GM19328 (cell line): ENCODE measurements around the gene XIRP1.
"Not testable (repeated sequence)": the region's sequence is repeated elsewhere in the genome, so short reads cannot be mapped to it uniquely, and the experiment has no call there.

Experiments used
- ATAC-seq: cut with Tn5 transposase; IDR thresholded peaks from one replicate; pipeline ENCODE4 v1.9.1; 2021; ENCODE audit warnings: mild to moderate bottlenecking, moderate library complexity; ENCODE audit not compliant: unreplicated experiment

The XIRP1 gene

DNA sequence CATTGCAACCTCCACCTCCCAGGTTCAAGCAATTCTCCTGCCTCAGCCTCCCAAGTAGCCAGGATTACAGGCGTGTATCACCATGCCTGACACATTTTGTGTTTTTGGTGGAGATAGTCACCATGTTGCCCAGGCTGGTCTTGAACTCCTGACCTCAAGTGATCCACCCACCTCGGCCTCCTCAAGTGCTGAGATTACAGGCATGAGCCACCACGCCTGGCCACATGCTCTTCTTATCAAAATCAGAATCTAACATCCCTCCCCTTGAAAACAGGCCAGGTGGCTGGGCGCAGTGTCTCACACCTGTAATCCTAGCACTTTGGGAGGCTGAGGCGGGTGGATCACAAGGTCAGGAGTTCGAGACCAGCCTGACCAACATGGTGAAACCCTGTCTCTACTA lies 21.5 kb downstream of the XIRP1 start:
- ATAC-seq = not testable (repeated sequence)

DNA sequence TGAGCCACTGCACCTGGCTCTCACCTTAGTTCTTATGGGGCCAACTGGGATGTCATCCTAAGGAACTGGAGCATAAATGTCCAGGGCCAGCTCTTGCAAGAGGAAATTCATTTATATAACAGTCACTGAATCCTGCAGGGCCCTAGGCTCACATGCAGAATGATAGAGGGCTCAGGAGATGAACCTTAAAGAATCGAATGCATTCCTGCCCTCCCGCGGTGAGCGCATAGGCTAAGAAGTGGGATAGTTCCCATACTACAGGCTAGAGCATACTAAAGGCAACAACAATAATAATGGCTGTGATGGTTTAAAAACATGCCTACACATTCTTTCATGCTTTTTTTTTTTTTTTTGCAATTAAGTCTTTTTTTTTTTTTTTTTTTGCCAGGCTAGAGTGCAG lies 21.9 kb downstream of the XIRP1 start:
- no peak for ATAC-seq

DNA sequence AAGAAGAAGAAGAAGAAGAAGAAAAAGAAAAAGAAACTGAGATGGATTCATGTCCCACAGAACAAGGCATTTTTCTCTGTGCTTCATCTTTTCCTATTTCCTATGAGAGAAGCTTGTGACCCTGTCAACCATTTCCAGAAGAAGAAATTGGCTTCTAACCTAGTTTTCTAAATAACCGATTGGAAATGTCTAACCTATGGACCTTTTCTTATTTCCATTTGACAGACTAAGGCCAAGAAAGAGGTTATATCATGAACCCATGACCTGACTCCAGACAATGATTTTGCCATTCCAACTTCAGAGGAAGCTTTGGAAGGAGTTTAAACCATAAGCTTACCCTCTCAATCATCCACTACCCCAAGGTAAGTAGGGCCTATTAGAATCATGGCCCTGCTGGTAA lies 22.7 kb downstream of the XIRP1 start:
- ATAC-seq = no peak

DNA sequence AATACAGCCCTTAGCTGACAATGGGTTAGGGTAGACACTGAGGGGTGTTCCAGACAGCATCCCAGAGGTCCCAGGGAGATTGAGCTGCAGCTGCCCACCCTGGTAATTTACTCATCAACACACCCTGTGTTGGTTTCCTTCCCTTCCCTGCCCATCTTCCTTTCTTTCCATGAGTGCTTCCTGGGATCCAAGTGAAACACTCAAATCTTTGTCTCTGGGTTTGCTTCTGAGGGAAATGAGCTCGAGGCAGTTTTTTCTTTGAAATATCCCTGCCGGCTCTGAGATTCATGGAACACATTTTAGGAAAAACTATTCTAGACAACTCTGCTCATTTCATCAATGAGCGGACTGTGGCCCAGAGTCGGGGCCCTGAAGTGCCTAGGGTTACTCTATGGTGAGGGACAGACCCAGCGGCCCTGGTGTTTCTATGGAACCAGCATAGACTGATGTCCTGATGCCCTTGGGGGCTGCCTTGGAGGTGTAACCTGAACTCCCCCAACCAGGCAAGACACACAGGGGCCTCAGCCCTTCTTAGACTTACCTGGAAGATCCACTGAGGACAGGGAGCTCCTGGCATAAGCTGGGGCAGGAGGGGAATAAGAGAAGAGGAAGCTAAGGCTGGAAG lies 24.1 kb downstream of the XIRP1 start:
- ATAC-seq = no peak

DNA sequence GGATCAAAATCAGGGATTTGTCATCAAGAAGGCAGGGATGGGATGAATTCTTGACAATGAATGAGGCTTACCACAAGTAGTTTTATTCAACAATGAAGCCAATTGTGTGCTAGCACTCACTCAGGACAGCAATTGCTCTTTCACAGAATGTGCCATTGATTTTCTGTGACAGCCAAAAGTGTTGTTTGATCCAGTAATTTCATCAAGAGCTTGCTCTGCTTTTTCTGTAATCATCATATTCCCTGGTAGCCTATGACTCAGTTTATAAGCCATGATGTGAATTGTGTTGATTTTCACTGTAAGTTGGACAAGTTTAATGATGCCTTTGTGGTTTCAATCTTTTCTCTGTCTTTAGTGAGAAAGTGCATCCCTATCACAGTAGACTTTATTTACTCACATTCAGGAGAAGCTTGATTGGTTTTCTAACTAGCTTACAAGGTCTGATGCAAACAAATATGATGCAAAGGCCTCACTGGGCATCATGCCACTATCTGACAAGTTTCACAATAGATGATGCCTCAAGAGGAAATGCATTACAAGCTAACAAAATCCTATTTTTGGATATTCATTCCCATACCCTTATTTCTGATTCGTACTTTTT lies 25.4 kb downstream of the XIRP1 start:
- no peak for ATAC-seq

DNA sequence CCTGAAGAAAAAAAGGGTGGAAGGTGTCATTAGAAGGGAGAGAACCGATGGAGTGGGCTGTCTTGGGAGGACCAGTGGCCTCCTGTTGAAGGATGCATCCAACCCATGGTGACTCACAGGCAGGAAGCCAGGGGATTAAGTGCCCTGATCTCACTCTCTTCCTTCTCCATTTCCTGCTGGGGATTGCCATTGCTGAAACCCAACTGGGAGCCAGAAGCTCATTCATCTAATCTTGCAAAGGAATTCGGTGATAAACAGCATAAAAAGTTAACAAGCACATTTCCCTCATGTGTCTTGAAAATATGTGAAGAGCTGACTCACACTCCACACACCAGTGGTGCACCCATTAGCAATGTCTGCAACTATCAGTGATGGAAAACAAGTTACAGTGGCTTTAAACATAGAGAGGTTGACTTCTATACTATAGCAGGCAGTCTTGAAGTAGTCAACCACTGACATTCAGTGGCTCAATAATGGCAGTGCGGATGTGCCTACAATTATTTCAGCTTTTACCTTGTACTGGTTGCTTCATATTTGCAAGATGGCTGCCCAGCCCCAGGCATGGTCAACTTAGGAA lies 26.2 kb downstream of the XIRP1 start:
- no peak for ATAC-seq

DNA sequence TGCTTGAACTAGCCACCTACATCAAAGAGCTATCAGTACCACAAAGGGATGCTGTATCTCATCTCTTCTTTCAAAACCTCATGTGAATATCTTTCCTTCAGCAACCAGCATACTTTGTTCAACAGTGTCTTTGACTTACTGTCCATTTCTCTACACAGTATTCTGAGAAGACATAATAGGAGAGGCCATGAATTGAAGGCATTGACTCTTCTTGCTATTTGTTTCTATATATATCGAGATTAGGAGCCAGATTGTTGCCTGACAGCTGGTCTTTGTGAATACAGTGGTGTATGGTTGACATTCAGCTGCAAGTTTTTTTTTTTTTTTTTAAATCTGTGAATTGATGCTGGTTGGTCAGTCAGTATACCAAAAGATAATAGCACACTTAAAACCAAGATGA lies 26.9 kb downstream of the XIRP1 start:
- no peak for ATAC-seq

DNA sequence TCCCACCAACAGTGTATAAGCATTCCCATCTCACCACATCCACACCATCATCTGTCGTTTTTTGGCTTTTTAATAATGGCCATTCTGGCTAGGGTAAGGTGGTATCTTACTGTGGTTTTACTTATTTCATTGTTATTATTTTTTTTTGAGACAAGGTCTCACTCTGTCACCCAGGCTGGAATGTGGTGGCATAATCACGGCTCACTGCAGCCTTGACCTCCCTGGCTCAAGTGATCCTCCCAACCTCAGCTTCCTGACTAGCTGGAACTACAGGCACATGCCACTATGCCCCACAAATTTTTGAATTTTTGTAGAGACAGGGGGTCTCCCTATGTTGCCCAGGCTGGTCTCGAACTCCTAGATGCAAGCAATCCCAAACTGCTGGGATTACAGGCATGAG lies 28.0 kb downstream of the XIRP1 start:
- no peak for ATAC-seq

DNA sequence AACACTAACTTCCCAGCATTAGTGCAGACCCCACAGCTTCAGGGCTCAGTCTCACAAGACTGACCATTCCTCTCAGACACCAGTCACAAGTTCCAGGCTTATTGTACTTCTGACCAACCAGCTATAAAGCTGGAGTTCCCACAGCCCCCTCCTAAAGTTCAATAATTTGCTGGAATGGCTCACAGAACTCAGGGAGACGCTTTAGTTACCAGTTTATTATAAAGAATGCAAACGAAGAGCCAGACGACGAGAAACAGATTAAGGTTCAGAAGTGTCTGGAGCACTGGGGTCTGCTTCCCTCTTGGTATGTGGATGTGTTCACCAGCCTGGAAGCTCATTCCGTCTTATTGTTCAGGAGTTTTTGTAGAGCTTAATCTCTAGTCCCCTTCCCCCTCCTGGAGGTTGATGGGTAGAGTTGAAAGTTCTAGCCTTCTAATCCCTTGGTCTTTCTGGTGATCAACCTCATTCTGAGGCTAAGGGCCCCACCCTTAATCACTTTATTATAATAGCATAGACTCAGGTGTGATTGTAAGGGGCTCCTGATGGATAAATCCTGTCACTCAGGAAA lies 34.2 kb downstream of the XIRP1 start:
- ATAC-seq = no peak

DNA sequence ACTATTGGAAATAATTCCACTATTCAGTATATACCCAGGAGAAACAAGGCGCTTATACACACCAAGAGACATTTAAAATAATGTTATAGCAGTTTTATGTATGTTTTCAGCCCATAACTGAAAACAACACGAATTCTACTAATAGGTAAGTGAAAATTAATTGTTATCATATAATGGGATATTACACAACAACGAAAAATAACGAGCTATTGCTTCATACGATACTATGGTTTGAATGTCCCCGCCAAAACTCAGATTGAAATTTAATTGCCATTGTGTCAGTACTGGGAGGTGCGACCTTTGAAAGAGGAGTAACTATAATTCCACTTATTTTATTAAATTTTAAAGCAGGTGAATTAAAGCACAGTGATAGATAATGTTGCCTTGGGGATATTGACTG lies 35.0 kb downstream of the XIRP1 start:
- ATAC-seq = no peak

DNA sequence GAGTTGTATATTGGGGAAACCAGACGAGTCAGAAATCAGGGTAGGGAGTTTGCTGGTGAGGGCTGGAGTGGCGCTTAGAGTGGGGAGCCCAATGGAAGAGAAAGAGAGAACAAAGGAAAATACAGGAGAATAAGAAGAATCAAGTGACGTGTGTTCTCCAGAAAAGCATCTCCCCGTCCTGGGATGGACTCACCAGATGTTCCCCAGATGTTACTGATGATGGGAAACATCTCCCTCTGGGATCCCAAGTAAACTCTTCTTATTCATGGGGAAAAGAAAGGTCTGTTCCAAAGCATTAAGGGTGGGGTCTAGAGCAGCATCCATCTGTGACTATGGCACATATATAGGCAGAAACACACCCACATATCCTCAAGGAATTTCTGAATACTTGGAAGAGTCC lies 36.0 kb downstream of the XIRP1 start:
- ATAC-seq = no peak

DNA sequence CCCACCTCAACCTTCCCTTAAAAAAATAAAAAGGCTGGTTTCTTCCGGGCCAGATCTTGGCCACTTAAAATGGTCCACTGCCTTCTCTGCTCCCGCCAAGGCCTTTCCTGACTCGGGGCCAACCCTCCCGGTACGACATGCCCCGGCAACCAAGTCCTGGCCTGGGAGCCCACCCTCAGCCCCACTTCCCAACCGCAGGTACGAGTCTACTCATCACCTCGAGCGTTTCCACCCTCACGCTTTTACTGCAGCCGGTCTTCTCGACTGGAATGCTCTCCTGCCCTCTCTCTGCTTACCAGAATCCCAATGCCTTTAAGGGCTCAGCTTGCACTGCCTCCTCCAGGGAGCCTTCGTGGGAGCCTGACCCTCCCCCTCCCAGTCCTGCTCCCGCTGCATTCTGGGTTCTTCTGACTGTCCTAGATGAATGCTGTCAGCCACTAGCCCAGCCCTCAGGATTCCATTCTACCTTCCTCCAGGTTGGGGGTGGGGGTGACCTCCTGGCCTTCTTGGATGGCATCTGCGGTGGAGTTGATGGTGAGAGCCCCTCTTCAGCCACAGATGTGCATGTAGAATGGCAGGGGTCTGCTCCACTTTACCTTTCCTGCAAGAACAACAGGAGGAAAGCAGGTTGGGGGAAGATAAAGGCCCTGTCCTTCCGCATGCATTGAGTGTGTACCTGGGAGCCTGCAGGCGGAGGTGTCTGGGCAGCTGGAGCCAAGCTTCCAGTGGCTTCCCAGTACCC lies 37.9 kb downstream of the XIRP1 start:
- ATAC-seq = no peak

DNA sequence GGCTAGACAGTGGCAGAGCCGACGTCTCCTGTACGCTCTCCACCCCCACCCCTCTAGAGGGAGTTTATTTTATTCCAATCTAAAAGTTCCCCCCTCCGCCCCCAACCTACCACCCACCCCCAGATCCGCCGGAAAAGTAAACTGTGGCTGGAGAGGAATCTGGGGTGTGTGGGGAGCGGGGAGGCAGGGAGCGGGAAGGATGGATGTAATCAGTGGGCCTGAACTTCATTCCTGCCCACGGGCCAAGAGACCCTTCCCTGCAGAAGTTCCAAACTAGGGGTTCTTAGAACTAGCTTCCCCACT lies 38.5 kb downstream of the XIRP1 start:
- no peak for ATAC-seq

DNA sequence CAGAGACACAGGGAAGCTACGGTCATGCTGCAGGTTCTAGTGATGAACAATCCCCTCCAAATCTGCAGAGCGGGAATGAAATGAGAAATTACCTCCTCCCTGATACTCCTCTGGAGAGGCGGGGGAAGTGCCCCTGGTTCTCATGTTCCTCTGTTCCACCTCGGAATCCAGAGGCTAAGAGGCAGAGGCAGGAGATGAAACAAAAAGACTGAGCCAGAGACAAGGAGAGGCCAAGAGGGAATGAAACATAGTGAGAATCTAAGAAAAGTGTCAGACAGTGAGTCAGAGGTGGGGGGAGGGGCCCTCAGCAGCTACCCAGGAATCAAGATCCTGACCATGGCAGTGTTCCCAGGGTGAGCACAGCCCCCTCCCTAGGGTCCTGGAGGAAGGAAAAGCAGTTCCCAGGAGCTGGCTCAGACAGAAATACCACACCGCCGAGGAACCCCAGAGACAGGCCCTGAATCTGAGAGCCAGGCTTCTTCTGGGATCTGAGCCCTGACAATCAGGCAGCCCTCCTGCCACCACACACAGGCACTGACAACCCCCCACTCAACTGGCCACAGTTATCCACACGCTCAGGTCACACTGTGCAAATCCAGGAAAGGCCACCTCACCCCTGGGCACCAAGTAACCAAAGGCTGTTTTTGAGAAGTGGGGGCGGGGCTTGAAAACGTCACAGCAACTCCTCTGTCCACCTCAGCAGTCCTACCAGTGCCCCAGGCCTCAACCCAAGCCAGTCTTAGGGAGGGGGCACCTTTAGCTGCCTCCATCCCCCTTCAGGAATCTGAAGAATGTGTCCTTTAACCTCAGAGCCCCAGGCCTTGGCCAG lies 41.4 kb downstream of the XIRP1 start:
- no peak for ATAC-seq

DNA sequence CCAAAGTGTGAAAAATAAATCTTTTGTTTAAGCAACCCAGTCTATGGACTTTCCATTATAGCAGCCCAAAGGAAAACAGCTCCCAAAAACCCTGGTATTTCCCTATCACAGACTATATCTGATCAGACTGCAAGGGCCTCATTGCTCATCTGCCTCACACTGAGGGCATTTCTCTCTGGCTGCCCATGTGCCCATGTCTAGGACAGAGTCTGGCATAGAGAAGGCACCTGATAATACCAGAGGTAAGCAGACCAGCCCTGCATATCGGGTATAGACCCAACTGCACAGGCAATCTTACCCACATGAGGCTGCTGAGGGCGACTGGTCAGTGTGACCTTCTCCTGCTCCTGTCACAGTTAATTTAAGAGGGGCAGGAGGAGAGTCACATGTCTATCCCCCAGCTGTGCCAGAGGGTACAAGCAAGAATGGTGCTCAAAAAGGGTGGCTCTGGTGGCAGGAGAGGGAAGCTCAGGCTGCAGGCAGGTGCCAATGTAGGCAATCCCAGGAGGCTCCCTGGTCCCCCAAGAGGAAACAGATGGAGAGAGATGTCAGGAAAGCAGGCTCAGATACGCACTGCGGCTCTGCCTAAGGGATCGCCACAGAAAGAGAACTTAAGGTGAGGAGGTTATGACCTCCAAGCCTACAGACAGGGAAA lies 42.1 kb downstream of the XIRP1 start:
- no peak for ATAC-seq

DNA sequence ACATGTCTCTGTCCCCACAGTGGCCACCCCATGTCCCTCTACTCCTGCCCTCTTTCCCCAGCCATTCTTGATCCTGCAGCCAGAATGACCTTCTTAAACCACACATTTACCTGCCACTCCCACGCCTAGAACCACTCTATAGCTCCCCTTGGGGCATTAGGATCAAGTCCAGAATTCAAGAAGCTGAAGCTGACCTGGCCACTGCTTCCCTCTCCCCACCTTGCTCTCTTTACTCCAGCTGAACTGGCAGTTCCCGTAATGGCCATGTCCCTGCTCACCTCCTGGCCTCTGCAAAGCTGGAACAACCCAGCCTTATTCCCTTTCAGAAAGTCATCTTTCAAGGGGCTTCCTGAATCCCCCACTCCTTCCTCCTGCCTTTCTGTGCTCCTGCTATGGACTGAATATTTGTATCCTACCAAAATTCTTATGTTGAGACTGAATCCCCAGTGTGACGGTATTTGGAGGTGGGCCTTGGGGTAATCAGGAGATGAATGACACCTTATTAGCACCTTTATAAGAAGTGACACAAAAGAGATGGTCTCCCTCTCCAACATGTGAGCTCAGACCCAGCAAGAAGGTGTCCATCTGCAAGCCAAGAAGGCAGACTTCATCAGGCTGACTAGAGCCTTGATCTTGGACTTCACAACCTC lies 42.8 kb downstream of the XIRP1 start:
- ATAC-seq = no peak

DNA sequence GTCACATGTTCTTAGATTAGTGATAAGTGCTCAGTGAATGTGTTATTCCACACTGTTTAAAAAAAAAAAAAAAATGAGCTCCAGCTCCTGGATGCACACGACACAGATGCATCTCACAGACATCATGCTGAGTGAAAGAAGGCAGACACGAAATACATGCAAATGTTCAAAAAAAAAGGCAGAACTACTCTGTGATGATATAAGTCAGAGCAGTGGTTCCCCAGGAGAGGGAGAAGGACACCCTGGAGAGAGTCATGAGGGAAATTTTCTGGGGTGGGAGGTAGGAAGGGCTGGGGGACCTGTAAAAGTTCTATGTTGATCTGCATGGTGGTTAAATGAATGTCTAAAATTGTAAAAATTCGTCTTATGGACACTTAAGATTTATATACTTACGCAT lies 43.3 kb downstream of the XIRP1 start:
- no peak for ATAC-seq

DNA sequence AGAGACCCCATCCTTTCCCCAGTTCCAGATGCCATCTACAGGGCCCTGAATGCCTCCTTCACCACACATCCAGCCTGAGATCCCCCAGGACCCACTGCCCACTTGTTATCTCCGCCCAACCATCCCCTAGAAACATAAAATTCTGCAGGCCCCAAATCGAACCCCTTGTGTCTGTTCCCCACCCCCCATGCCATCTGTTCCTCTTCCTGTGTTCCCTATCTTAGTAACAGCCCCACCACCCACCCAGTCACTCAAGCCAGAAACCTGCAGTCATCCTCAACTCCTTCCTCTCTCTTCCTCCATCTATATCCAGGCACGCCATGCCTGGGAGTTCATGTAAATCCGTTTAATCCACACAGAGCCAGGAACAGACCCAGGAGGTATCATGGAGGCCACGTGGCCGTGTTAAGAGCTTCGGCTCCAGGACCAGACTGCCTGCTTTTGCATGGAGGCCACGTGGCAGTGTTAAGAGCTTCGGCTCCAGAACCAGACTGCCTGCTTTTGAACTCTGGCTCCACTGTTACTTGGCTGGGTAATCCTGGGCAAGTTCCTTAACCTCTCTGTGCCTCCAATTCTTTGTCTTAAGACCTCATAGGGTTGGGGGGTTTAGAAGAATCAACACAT lies 43.8 kb downstream of the XIRP1 start:
- no peak for ATAC-seq

DNA sequence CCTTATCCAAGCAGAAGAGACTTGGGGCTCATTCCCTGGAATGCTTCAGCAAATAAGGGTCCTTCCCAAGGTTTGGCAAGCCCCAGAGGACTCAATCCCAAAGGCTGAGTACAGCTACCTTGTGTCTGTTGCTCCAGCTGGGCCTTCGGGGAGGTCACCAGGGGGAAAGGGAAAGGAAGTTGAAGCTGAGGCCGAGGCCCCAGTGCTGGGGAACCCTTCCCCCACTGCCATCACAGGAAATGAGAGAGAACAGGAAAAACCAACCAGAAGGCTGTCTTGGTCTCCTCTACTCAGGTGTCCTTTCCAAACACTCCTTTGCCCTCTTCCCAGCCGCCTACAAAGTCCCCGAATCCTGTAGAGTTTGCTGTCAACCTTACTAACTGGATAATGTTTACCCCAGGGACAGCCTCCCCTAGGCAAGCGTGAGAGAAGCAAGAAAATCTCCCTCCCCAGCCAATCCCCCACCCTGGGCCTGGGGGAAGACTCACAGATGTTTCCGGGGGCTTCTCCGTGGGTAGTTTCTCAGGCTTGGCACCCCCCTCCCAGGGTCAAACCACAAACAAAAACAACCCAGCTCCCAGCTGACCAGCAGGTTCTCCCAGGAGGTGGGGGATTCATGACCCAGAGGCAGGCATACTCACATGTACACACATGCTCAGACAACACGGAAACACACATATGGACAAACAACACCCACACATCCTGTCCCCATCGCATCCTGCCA lies 44.5 kb downstream of the XIRP1 start:
- peak; percentile 23 for ATAC-seq
